PC-9 (cell line): ENCODE data around the gene RBM8A. TPM values are rescaled to one million over a fixed set of nuclear protein-coding genes. Genes with fewer than 3 reads are reported as not detected.
A peak's percentile ranks its signal among the peaks of the same experiment; 100 is the strongest.

Experiments
- BruUV-seq: library from RNA; stranded (reverse); fragments of 400-500 nt; replicated peaks from 2 replicates; lab custom pipeline; 2021; lab: Mats Ljungman, UMichigan
- CTCF ChIA-PET: fragments of 300-600 bp; sonication (Branson Sonifier 250); formaldehyde crosslinking; loops from one replicate; lab custom pipeline; 2022; ENCODE audit warnings: antibody characterized with exemption; lab: Charles Lee
- POLR2A ChIA-PET: fragments of 300-600 bp; sonication (Branson Sonifier 250); formaldehyde crosslinking; loops from one replicate; lab custom pipeline; 2022; ENCODE audit warnings: antibody characterized with exemption; ENCODE audit not compliant: unreplicated experiment; lab: Charles Lee
- DNase-seq, 2 experiments: peaks; one replicate each; pipeline versions ENCODE4 v3.0.0 to v3.0.0-alpha.2; 2015 to 2022; ENCODE audit warnings: mixed read lengths in 1 of 2
- H2AFZ ChIP-seq: fragments of 200-600 bp; sonication (generic); 2 replicates; pipeline ENCODE4 v1.8.1; 2017; ENCODE audit warnings: antibody characterized with exemption
- H3F3A ChIP-seq: fragments of 200-600 bp; sonication (generic); 2 replicates; pipeline ENCODE4 v1.8.1; 2017; ENCODE audit warnings: antibody characterized with exemption, mild to moderate bottlenecking, low read depth; ENCODE audit not compliant: insufficient read depth
- H3K27ac ChIP-seq: fragments of 200-600 bp; sonication (generic); 2 replicates; pipeline ENCODE4 v1.6.1; 2016; ENCODE audit warnings: mixed run types
- H3K27me3 ChIP-seq: fragments of 200-600 bp; sonication (generic); 2 replicates; pipeline ENCODE4 v1.6.1; 2016; ENCODE audit warnings: low read depth, mixed run types; ENCODE audit not compliant: insufficient read depth
- H3K36me3 ChIP-seq: fragments of 200-600 bp; sonication (generic); 2 replicates; pipeline ENCODE4 v1.6.1; 2016; ENCODE audit warnings: low read depth, mixed run types
- H3K4me1 ChIP-seq: fragments of 200-600 bp; sonication (generic); replicated peaks from 2 replicates; pipeline ENCODE4 v1.6.1; 2016; ENCODE audit warnings: mixed run types; ENCODE audit not compliant: insufficient read depth
- H3K4me2 ChIP-seq: fragments of 200-600 bp; sonication (generic); 2 replicates; pipeline ENCODE4 v1.6.1; 2017; ENCODE audit warnings: mixed run types
- H3K4me3 ChIP-seq: fragments of 200-600 bp; sonication (generic); 2 replicates; pipeline ENCODE4 v1.6.1; 2016; ENCODE audit warnings: mixed run types
- H3K79me2 ChIP-seq: fragments of 200-600 bp; sonication (generic); 2 replicates; pipeline ENCODE4 v1.6.1; 2017; ENCODE audit warnings: low read depth, mixed run types
- H3K9me2 ChIP-seq: fragments of 200-600 bp; sonication (generic); 2 replicates; pipeline ENCODE4 v1.8.1; 2017; ENCODE audit warnings: mild to moderate bottlenecking; ENCODE audit not compliant: insufficient read depth
- H3K9me3 ChIP-seq: fragments of 200-600 bp; sonication (generic); 2 replicates; pipeline ENCODE4 v1.8.1; 2016; ENCODE audit warnings: low read depth; ENCODE audit not compliant: insufficient read depth
- H4K20me1 ChIP-seq: fragments of 200-600 bp; sonication (generic); 2 replicates; pipeline ENCODE4 v1.8.1; 2017; ENCODE audit not compliant: insufficient read depth
- CTCF ChIP-seq: fragments of 200-600 bp; sonication (generic); conservative IDR thresholded peaks from 2 replicates; pipeline ENCODE4 v1.6.1; 2017; ENCODE audit warnings: mixed run types, antibody characterized with exemption, mild to moderate bottlenecking, moderate library complexity
- EZH2 ChIP-seq: fragments of 200-600 bp; sonication (generic); IDR thresholded peaks from 2 replicates; pipeline ENCODE4 v1.8.0; 2017; ENCODE audit warnings: antibody characterized with exemption, low read depth
- intact Hi-C: fragments of 100-400 bp; cut with micrococcal nuclease; formaldehyde crosslinking; loops from one replicate; pipeline ENCODE4 v1.10.0; 2022; ENCODE audit not compliant: unreplicated experiment
- total RNA-seq: library from RNA; stranded (reverse); gene quantifications from 2 replicates; pipeline ENCODE4 v1.2.3, GENCODE V29; 2021

Gene RBM8A
- total RNA-seq, 1 experiment from 2014 or later = 129 TPM

DNA sequence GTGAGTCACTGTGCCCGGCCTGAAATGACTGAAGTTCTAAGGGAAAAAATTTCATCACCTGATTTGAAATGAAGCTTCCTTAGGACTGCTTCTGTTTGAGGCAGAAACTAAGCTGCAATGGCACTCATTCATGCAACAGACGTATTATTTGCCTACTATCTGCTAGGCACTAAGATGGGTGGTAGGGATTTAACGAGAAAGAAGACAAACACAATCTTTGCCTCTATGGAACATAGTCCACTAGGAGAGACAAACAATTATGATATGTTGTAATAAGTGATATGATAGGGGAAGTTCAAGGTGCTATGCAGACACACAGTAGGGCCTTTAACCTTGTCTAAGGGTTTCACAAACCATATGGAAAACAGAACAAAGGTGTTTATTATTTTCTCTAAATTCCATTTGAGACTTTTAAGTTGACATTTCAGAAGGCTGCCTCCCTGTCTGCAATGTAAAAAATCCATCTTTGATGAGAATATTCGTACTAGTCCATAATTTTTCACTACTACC, 19.2 kb upstream of the RBM8A start:
- no TSS peak for BruUV-seq
- Histone ChIP-seq H3K4me2 (no peak overlapping the region), H4K20me1 (no peaks in the 10 kb centered on the region), H3K27me3 (peaks cover under 1% of the 10 kb centered on the region; the same call in 1 of the 2 replicates), H3K36me3 (no peaks in the 10 kb centered on the region), H3F3A (no peaks in the 10 kb centered on the region), H3K27ac (no peak overlapping the region), H2AFZ (no peak overlapping the region), H3K9me3 (no peaks in the 10 kb centered on the region), H3K9me2 (no peaks in the 10 kb centered on the region), H3K4me1 (no peaks in the 10 kb centered on the region), H3K4me3 (no peak overlapping the region), H3K79me2 (no peaks in the 10 kb centered on the region)
- ChIA-PET CTCF (no interaction called here), POLR2A (no interaction called here)
- TF ChIP-seq CTCF (no peak), EZH2 (no peak)
- DNase-seq = no peak
- intact Hi-C loops = no loop called here

- Histone ChIP-seq H3K9me3 (no peaks in the 10 kb centered on the region), H3K9me2 (no peaks in the 10 kb centered on the region), H3F3A (no peaks in the 10 kb centered on the region), H3K4me1 (no peaks in the 10 kb centered on the region), H3K4me3 (no peak overlapping the region), H3K27me3 (no peaks in the 10 kb centered on the region), H3K4me2 (no peak overlapping the region), H3K79me2 (no peaks in the 10 kb centered on the region), H3K27ac (no peak overlapping the region), H4K20me1 (no peaks in the 10 kb centered on the region), H2AFZ (no peak overlapping the region), H3K36me3 (no peaks in the 10 kb centered on the region)
- no TSS peak for BruUV-seq
- no peak for DNase-seq
- intact Hi-C loops = no loop called here
- POLR2A ChIA-PET = no interaction called here
- no peak for TF ChIP-seq CTCF
- TF ChIP-seq EZH2 = no peak
- CTCF ChIA-PET = no interaction called here
These were observed 17.2 kb upstream of the RBM8A start for GRCh38 chr1:145944532-145944931.

DNA sequence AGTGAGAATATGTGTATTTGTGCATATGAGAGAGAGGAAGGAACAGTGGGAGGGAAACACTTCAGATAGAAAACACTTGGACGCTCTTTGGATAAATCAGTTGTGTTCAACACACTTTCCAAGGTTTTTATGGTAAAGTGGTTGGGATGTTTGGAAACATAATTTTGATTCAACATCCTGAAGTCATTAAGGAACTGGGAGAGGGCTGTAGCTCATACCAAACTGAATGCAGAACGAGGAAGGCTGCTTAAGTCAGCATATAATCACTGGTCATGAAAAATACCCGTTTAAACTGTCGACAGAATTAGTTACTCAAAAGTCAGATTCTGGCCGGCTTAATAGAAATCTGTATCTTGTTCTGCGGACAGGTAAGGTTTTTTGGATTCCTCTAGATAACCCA, 15.6 kb upstream of the RBM8A start:
- ChIA-PET CTCF (no interaction called here), POLR2A (no interaction called here)
- Histone ChIP-seq H2AFZ (0 out of 2 replicates have a peak overlapping the region, but pooled peaks have one; percentile 4), H3K4me1 (no peaks in the 10 kb centered on the region), H3K36me3 (no peaks in the 10 kb centered on the region), H3K27ac (no peak overlapping the region), H3K9me2 (no peaks in the 10 kb centered on the region), H3K27me3 (no peaks in the 10 kb centered on the region), H4K20me1 (no peaks in the 10 kb centered on the region), H3K4me3 (no peak overlapping the region), H3F3A (no peaks in the 10 kb centered on the region), H3K4me2 (no peak overlapping the region), H3K9me3 (no peaks in the 10 kb centered on the region), H3K79me2 (no peaks in the 10 kb centered on the region)
- TF ChIP-seq CTCF (no peak), EZH2 (no peak)
- DNase-seq = no peak
- no TSS peak for BruUV-seq
- intact Hi-C loops = no loop called here
